PC-9 (cell line): ENCODE measurements around the gene TRAFD1. TPM values are rescaled to one million over a fixed set of nuclear protein-coding genes. Genes with fewer than 3 reads are reported as not detected.

Source experiments
- BruUV-seq: library from RNA; stranded (reverse); fragments of 400-500 nt; replicated peaks from 2 replicates; lab custom pipeline; 2021; lab: Mats Ljungman, UMichigan
- CTCF ChIA-PET: fragments of 300-600 bp; sonication (Branson Sonifier 250); formaldehyde crosslinking; loops from one replicate; lab custom pipeline; 2022; ENCODE audit warnings: antibody characterized with exemption; lab: Charles Lee
- POLR2A ChIA-PET: fragments of 300-600 bp; sonication (Branson Sonifier 250); formaldehyde crosslinking; loops from one replicate; lab custom pipeline; 2022; ENCODE audit warnings: antibody characterized with exemption; ENCODE audit not compliant: unreplicated experiment; lab: Charles Lee
- DNase-seq, 2 experiments: peaks; one replicate each; pipeline versions ENCODE4 v3.0.0 to v3.0.0-alpha.2; 2015 to 2022; ENCODE audit warnings: mixed read lengths in 1 of 2
- H2AFZ ChIP-seq: fragments of 200-600 bp; sonication (generic); 2 replicates; pipeline ENCODE4 v1.8.1; 2017; ENCODE audit warnings: antibody characterized with exemption
- H3F3A ChIP-seq: fragments of 200-600 bp; sonication (generic); 2 replicates; pipeline ENCODE4 v1.8.1; 2017; ENCODE audit warnings: antibody characterized with exemption, mild to moderate bottlenecking, low read depth; ENCODE audit not compliant: insufficient read depth
- H3K27ac ChIP-seq: fragments of 200-600 bp; sonication (generic); 2 replicates; pipeline ENCODE4 v1.6.1; 2016; ENCODE audit warnings: mixed run types
- H3K27me3 ChIP-seq: fragments of 200-600 bp; sonication (generic); 2 replicates; pipeline ENCODE4 v1.6.1; 2016; ENCODE audit warnings: low read depth, mixed run types; ENCODE audit not compliant: insufficient read depth
- H3K36me3 ChIP-seq: fragments of 200-600 bp; sonication (generic); 2 replicates; pipeline ENCODE4 v1.6.1; 2016; ENCODE audit warnings: low read depth, mixed run types
- H3K4me1 ChIP-seq: fragments of 200-600 bp; sonication (generic); replicated peaks from 2 replicates; pipeline ENCODE4 v1.6.1; 2016; ENCODE audit warnings: mixed run types; ENCODE audit not compliant: insufficient read depth
- H3K4me2 ChIP-seq: fragments of 200-600 bp; sonication (generic); 2 replicates; pipeline ENCODE4 v1.6.1; 2017; ENCODE audit warnings: mixed run types
- H3K4me3 ChIP-seq: fragments of 200-600 bp; sonication (generic); 2 replicates; pipeline ENCODE4 v1.6.1; 2016; ENCODE audit warnings: mixed run types
- H3K79me2 ChIP-seq: fragments of 200-600 bp; sonication (generic); 2 replicates; pipeline ENCODE4 v1.6.1; 2017; ENCODE audit warnings: low read depth, mixed run types
- H3K9me2 ChIP-seq: fragments of 200-600 bp; sonication (generic); 2 replicates; pipeline ENCODE4 v1.8.1; 2017; ENCODE audit warnings: mild to moderate bottlenecking; ENCODE audit not compliant: insufficient read depth
- H3K9me3 ChIP-seq: fragments of 200-600 bp; sonication (generic); 2 replicates; pipeline ENCODE4 v1.8.1; 2016; ENCODE audit warnings: low read depth; ENCODE audit not compliant: insufficient read depth
- H4K20me1 ChIP-seq: fragments of 200-600 bp; sonication (generic); 2 replicates; pipeline ENCODE4 v1.8.1; 2017; ENCODE audit not compliant: insufficient read depth
- EZH2 ChIP-seq: fragments of 200-600 bp; sonication (generic); IDR thresholded peaks from 2 replicates; pipeline ENCODE4 v1.8.0; 2017; ENCODE audit warnings: antibody characterized with exemption, low read depth
- intact Hi-C: fragments of 100-400 bp; cut with micrococcal nuclease; formaldehyde crosslinking; loops from one replicate; pipeline ENCODE4 v1.10.0; 2022; ENCODE audit not compliant: unreplicated experiment
- total RNA-seq: library from RNA; stranded (reverse); gene quantifications from 2 replicates; pipeline ENCODE4 v1.2.3, GENCODE V29; 2021
- TF ChIP-seq, protein P1 (sequence below): fragments of 200-600 bp; sonication (generic); conservative IDR thresholded peaks from 2 replicates; pipeline ENCODE4 v1.6.1; 2017; ENCODE audit warnings: mixed run types, antibody characterized with exemption, mild to moderate bottlenecking, moderate library complexity

Gene TRAFD1
- total RNA-seq, 1 experiment from 2014 or later = 38.7 TPM

GRCh38 chr12:112133418-112133817 is 8.1 kb downstream of the TRAFD1 start:
- Histone ChIP-seq H3K4me3 (no peak overlapping the region), H3K4me2 (no peak overlapping the region), H3K36me3 (peaks cover 61% of the 10 kb centered on the region), H3K9me2 (no peaks in the 10 kb centered on the region), H3K4me1 (peaks cover 45% of the 10 kb centered on the region), H4K20me1 (peaks cover 5% of the 10 kb centered on the region; the same call in 1 of the 2 replicates), H2AFZ (no peak overlapping the region), H3K9me3 (no peaks in the 10 kb centered on the region), H3K27ac (no peak overlapping the region), H3K27me3 (no peaks in the 10 kb centered on the region), H3F3A (peaks cover 55% of the 10 kb centered on the region), H3K79me2 (peaks cover 45% of the 10 kb centered on the region)
- intact Hi-C loops = no loop called here
- POLR2A ChIA-PET = interaction anchor here (0.6 kb wide), 1 partner anchor 47 kb away, joined by 3 read pairs; no protein-coding TSS in a partner anchor
- no TSS peak for BruUV-seq
- CTCF ChIA-PET = no interaction called here
- DNase-seq = no peak
- TF ChIP-seq, protein P1, sequence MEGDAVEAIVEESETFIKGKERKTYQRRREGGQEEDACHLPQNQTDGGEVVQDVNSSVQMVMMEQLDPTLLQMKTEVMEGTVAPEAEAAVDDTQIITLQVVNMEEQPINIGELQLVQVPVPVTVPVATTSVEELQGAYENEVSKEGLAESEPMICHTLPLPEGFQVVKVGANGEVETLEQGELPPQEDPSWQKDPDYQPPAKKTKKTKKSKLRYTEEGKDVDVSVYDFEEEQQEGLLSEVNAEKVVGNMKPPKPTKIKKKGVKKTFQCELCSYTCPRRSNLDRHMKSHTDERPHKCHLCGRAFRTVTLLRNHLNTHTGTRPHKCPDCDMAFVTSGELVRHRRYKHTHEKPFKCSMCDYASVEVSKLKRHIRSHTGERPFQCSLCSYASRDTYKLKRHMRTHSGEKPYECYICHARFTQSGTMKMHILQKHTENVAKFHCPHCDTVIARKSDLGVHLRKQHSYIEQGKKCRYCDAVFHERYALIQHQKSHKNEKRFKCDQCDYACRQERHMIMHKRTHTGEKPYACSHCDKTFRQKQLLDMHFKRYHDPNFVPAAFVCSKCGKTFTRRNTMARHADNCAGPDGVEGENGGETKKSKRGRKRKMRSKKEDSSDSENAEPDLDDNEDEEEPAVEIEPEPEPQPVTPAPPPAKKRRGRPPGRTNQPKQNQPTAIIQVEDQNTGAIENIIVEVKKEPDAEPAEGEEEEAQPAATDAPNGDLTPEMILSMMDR = no peak
- no peak for TF ChIP-seq EZH2

GRCh38 chr12:112134731-112135130 is 9.4 kb downstream of the TRAFD1 start:
- Histone ChIP-seq H3K36me3 (peaks cover 71% of the 10 kb centered on the region), H3K4me3 (no peak overlapping the region), H3K79me2 (peaks cover 32% of the 10 kb centered on the region; the same call in 1 of the 2 replicates), H3F3A (peaks cover 56% of the 10 kb centered on the region), H3K4me2 (no peak overlapping the region), H3K4me1 (peaks cover 43% of the 10 kb centered on the region), H3K9me3 (no peaks in the 10 kb centered on the region), H2AFZ (no peak overlapping the region), H3K9me2 (no peaks in the 10 kb centered on the region), H4K20me1 (peaks cover 5% of the 10 kb centered on the region; the same call in 1 of the 2 replicates), H3K27ac (no peak overlapping the region), H3K27me3 (no peaks in the 10 kb centered on the region)
- intact Hi-C loops = no loop called here
- no peak for DNase-seq
- TF ChIP-seq, protein P1 = no peak
- no peak for TF ChIP-seq EZH2
- POLR2A ChIA-PET = interaction anchor here (0.7 kb wide), 1 partner anchor 13 kb away, joined by 3 read pairs; no protein-coding TSS in a partner anchor
- no TSS peak for BruUV-seq
- CTCF ChIA-PET = no interaction called here

DNA sequence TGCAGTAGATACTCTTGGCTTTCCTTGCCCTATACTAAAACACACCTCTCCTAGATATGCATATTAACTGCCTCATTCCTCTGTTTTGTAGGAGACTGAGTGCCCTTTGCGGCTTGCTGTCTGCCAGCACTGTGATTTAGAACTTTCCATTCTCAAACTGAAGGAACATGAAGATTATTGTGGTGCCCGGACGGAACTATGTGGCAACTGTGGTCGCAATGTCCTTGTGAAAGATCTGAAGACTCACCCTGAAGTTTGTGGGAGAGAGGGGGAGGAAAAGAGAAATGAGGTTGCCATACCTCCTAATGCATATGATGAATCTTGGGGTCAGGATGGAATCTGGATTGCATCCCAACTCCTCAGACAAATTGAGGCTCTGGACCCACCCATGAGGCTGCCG is 15.4 kb downstream of the TRAFD1 start:
- BruUV-seq = no TSS peak
- TF ChIP-seq, protein P1 = no peak
- TF ChIP-seq EZH2 = no peak

More for the DNA sequence above, 15.4 kb downstream of the TRAFD1 start:
- H3K4me2 ChIP-seq = no peak overlapping the region
- H3F3A ChIP-seq = peaks cover 27% of the 10 kb centered on the region; the same call in 1 of the 2 replicates
- no peaks in the 10 kb centered on the region for H3K27me3 ChIP-seq
- H3K4me1 ChIP-seq = peaks cover 24% of the 10 kb centered on the region
- no peak for DNase-seq
- no peak overlapping the region for H3K27ac ChIP-seq
- no peaks in the 10 kb centered on the region for H4K20me1 ChIP-seq
- H3K9me2 ChIP-seq = no peaks in the 10 kb centered on the region
- POLR2A ChIA-PET = no interaction called here
- CTCF ChIA-PET = no interaction called here
- H3K9me3 ChIP-seq = no peaks in the 10 kb centered on the region
- H3K36me3 ChIP-seq = peaks cover 73% of the 10 kb centered on the region
- no peak overlapping the region for H2AFZ ChIP-seq
- intact Hi-C loops = loop anchor here (10.0 kb wide), 1 partner anchor 46 kb away; no protein-coding TSS in a partner anchor
- H3K4me3 ChIP-seq = no peak overlapping the region
- no peaks in the 10 kb centered on the region for H3K79me2 ChIP-seq
